GM23338 (cell line): ENCODE data around the gene FAM83B.

ENCODE experiments used
- CTCF ChIP-seq, 2 experiments: fragments of 200-600 bp in 1 of 2; sonication (generic) in 1 of 2; conservative IDR thresholded peaks; 2 replicates each; pipeline versions ENCODE4 v1.5.1 to v1.6.1; 2016 to 2017; ENCODE audit warnings: antibody characterized with exemption in 2 of 2, low read depth in 2 of 2, mild to moderate bottlenecking in 2 of 2, moderate library complexity in 1 of 2
- EZH2 ChIP-seq: fragments of 200-600 bp; sonication (generic); IDR thresholded peaks from one replicate; pipeline ENCODE4 v1.8.0; 2017; ENCODE audit warnings: antibody characterized with exemption, mild to moderate bottlenecking, low read depth; ENCODE audit not compliant: unreplicated experiment
- EZH2phosphoT487 ChIP-seq: fragments of 200-600 bp; sonication (generic); IDR thresholded peaks from one replicate; pipeline ENCODE4 v1.8.1; 2018; ENCODE audit warnings: antibody characterized with exemption; ENCODE audit not compliant: unreplicated experiment
- POLR2AphosphoS5 ChIP-seq: IDR thresholded peaks from 2 replicates; pipeline ENCODE4 v1.6.1; 2016; ENCODE audit warnings: antibody characterized with exemption, low read depth
- REST ChIP-seq: IDR thresholded peaks from one replicate; pipeline ENCODE4 v1.6.1; 2018; ENCODE audit warnings: antibody characterized with exemption; ENCODE audit not compliant: unreplicated experiment
- STAT1 ChIP-seq: IDR thresholded peaks from one replicate; pipeline ENCODE4 v1.6.1; 2016; ENCODE audit warnings: antibody characterized with exemption; ENCODE audit not compliant: unreplicated experiment

- TF ChIP-seq REST (no peak), POLR2AphosphoS5 (no peak), CTCF (conservative IDR thresholded peaks at IDR 0.05; ENCODE audit: low read depth in 2 of 2) (no peak), EZH2 (no peak), STAT1 (no peak), EZH2phosphoT487 (no peak)
Observed at GRCh38 chr6:54856129-54856528, 9.6 kb downstream of the FAM83B start.
